Measurements from ENCODE around the gene SUOX. TPM values are rescaled to one million over a fixed set of nuclear protein-coding genes. Genes with fewer than 3 reads are reported as not detected.
A peak's percentile ranks its signal among the peaks of the same experiment; 100 is the strongest.

Gene SUOX
- total and polyA plus RNA-seq, 10 donors, result 6.0 to 29.1 (median 16.6) TPM

GRCh38 chr12:55991110-55991509, 6.0 kb upstream of the SUOX start:
- Histone ChIP-seq H3K4me3 (no peak overlapping the region), H3K27ac (no peak overlapping the region), H3K9me3 (no peaks in the 10 kb centered on the region), H3K36me3 (peaks cover 7 to 95% (median 85%) of the 10 kb centered on the region in 6 donors), H3K27me3 (replicated peaks in 1 of 7) (no peaks in the 10 kb centered on the region), H3K4me1 (peaks cover 0 to 8% (median 2%) of the 10 kb centered on the region in 6 donors)
- no peak for TF ChIP-seq POLR2AphosphoS5 (IDR thresholded peaks at IDR 0.05)
- TF ChIP-seq POLR2A (IDR thresholded peaks at IDR 0.05), result no peak
- TF ChIP-seq CTCF (IDR thresholded peaks at IDR 0.05 in 8 of 11, conservative IDR thresholded peaks at IDR 0.05 in 3 of 11), result no peak
- WGBS, 5 donors, result 85 to 96% (median 88%) methylated on average over 3 of the region's 3 CpGs
- intact Hi-C loops (cut with DNase I; ENCODE audit: low total_unique reads), result no loop called here
- no peak for DNase-seq

GRCh38 chr12:55993230-55993853, 3.7 kb upstream of the SUOX start:
- no peak for DNase-seq
- no peak for TF ChIP-seq POLR2AphosphoS5 (IDR thresholded peaks at IDR 0.05)
- Histone ChIP-seq H3K27me3 (replicated peaks in 1 of 7) (no peaks in the 10 kb centered on the region), H3K27ac (peak overlapping the region in 1 of 8 donors; percentile 10), H3K9me3 (no peaks in the 10 kb centered on the region), H3K4me3 (no peak overlapping the region), H3K4me1 (peaks cover 0 to 30% (median 21%) of the 10 kb centered on the region in 6 donors), H3K36me3 (peaks cover 7 to 73% (median 64%) of the 10 kb centered on the region in 6 donors)
- 82 to 97% (median 87%) methylated on average over 4 of the region's 4 CpGs for WGBS, 5 donors
- intact Hi-C loops (cut with DNase I; ENCODE audit: low total_unique reads), result no loop called here

GRCh38 chr12:55995366-55995765, 1.7 kb upstream of the SUOX start:
- TF ChIP-seq CTCF (IDR thresholded peaks at IDR 0.05 in 8 of 11, conservative IDR thresholded peaks at IDR 0.05 in 3 of 11) (no peak), POLR2AphosphoS5 (IDR thresholded peaks at IDR 0.05) (no peak), POLR2A (IDR thresholded peaks at IDR 0.05) (no peak)
- intact Hi-C loops (cut with DNase I; ENCODE audit: low total_unique reads), result loop anchor here (5.0 kb wide), 1 partner anchor 47 kb away; the partner anchor contains the start of gene RPS26
- H3K27me3 ChIP-seq (replicated peaks in 1 of 7), result no peaks in the 10 kb centered on the region
- H3K4me3 ChIP-seq, result no peak overlapping the region
- WGBS, 5 donors, result 81 to 91% (median 86%) methylated on average over 8 of the region's 8 CpGs
- H3K27ac ChIP-seq, result peak overlapping the region in 1 of 8 donors; percentile 88
- no peaks in the 10 kb centered on the region for H3K9me3 ChIP-seq
- no peak for DNase-seq
- H3K4me1 ChIP-seq, result peaks cover 0 to 35% (median 23%) of the 10 kb centered on the region in 6 donors
- H3K36me3 ChIP-seq, result peaks cover 7 to 62% (median 46%) of the 10 kb centered on the region in 6 donors

GRCh38 chr12:55996201-55996714, 818 bp upstream of the SUOX start:
- no peaks in the 10 kb centered on the region for H3K9me3 ChIP-seq
- intact Hi-C loops (cut with DNase I; ENCODE audit: low total_unique reads), result loop anchor here (5.0 kb wide), 1 partner anchor 46 kb away; the partner anchor contains the start of gene RPS26
- peak overlapping the region; percentile 28 to 78 (median 52) for H3K4me3 ChIP-seq
- no peak for TF ChIP-seq POLR2A (IDR thresholded peaks at IDR 0.05)
- no peak for TF ChIP-seq POLR2AphosphoS5 (IDR thresholded peaks at IDR 0.05)
- peak; percentile 60 to 90 (median 82) for TF ChIP-seq CTCF (IDR thresholded peaks at IDR 0.05 in 8 of 11, conservative IDR thresholded peaks at IDR 0.05 in 3 of 11)
- peak overlapping the region in 7 of 8 donors; percentile 65 to 88 (median 85) for H3K27ac ChIP-seq
- H3K36me3 ChIP-seq, result peaks cover 0 to 55% (median 37%) of the 10 kb centered on the region in 6 donors
- no peaks in the 10 kb centered on the region for H3K27me3 ChIP-seq (replicated peaks in 1 of 7)
- peak; percentile 79 for DNase-seq
- WGBS, 5 donors, result 25 to 33% (median 29%) methylated on average over 14 of the region's 14 CpGs
- H3K4me1 ChIP-seq, result peaks cover 0 to 35% (median 23%) of the 10 kb centered on the region in 6 donors
